Natural killer cell (primary cell): Measurements from ENCODE around the gene TMEM8B. TPM values are rescaled to one million over a fixed set of nuclear protein-coding genes. Genes with fewer than 3 reads are reported as not detected.

Source experiments
- ATAC-seq, 3 donors: fragments of 150-1000 bp in 2 of 3; fragments of 200-7000 bp in 1 of 3; cut with Tn5 transposase; 1 replicate in 1 of 3; 2 replicates in 2 of 3; pipeline ENCODE4 v1.10.0; 2021; ENCODE audit warnings: mild to moderate bottlenecking in 2 of 3, moderate library complexity in 2 of 3
- DNase-seq, 2 donors: peaks; one replicate each; pipeline versions ENCODE4 v3.0.0 to v3.0.0-alpha.2; 2013 to 2021; ENCODE audit warnings: mixed read lengths in 1 of 2
- H3K27ac ChIP-seq: one replicate; pipeline ENCODE4 v1.5.1; 2013; ENCODE audit warnings: mild to moderate bottlenecking, low read length
- H3K27me3 ChIP-seq: one replicate; pipeline ENCODE4 v1.6.1; 2013; ENCODE audit warnings: low read length; ENCODE audit not compliant: control insufficient read depth, insufficient read depth
- H3K36me3 ChIP-seq: one replicate; pipeline ENCODE4 v1.6.1; 2013; ENCODE audit warnings: low read length; ENCODE audit not compliant: control insufficient read depth, insufficient read depth
- H3K4me1 ChIP-seq: one replicate; pipeline ENCODE4 v1.6.1; 2013; ENCODE audit warnings: low read length; ENCODE audit not compliant: control insufficient read depth, insufficient read depth
- H3K4me3 ChIP-seq: one replicate; pipeline ENCODE4 v1.5.1; 2013; ENCODE audit warnings: low read length
- H3K9me3 ChIP-seq: one replicate; pipeline ENCODE4 v1.6.1; 2013; ENCODE audit warnings: low read length; ENCODE audit not compliant: control insufficient read depth, insufficient read depth
- H3K27ac Mint-ChIP-seq, 2 donors: one replicate each; pipeline ENCODE4 v1.8.0; 2022; ENCODE audit warnings: mild to moderate bottlenecking in 2 of 2, mixed read lengths in 2 of 2, moderate library complexity in 1 of 2
- H3K27me3 Mint-ChIP-seq, 2 donors: one replicate each; pipeline ENCODE4 v1.8.0; 2022; ENCODE audit warnings: low read depth in 2 of 2, mixed read lengths in 2 of 2
- H3K36me3 Mint-ChIP-seq: one replicate; pipeline ENCODE4 v1.8.0; 2022; ENCODE audit warnings: mixed read lengths
- H3K4me1 Mint-ChIP-seq, 2 donors: one replicate each; pipeline ENCODE4 v1.8.0; 2022; ENCODE audit warnings: mixed read lengths in 2 of 2
- H3K4me3 Mint-ChIP-seq: one replicate; pipeline ENCODE4 v1.8.0; 2022; ENCODE audit warnings: mild to moderate bottlenecking, moderate library complexity, mixed read lengths
- H3K9me3 Mint-ChIP-seq, 2 donors: one replicate each; pipeline ENCODE4 v1.8.0; 2022; ENCODE audit warnings: mixed read lengths in 2 of 2
- WGBS: methylation state at CpG from one replicate; pipeline ENCODE4 v1.1.7; 2013; ENCODE audit warnings: missing lambda C conversion rate; ENCODE audit not compliant: insufficient coverage; 5-methylcytosine and 5-hydroxymethylcytosine counted together
- intact Hi-C: fragments of 100-400 bp; cut with micrococcal nuclease; formaldehyde crosslinking; loops from one replicate; pipeline ENCODE4 v1.14.2; 2022
- total RNA-seq, 4 donors: library from RNA; stranded (reverse); fragments of 120-200 nt in 1 of 4; gene quantifications; one replicate each; pipeline versions ENCODE4 v1.2.3 to v1.2.4, GENCODE V29; 2013 to 2022
- TF ChIP-seq, protein P1 (sequence below): fragments of 200-600 bp; IDR thresholded peaks from one replicate; pipeline ENCODE4 v1.8.0; 2022; ENCODE audit warnings: antibody characterized with exemption

Gene TMEM8B
- total RNA-seq, 3 donors from 2014 or later (not counting 1 experiment from before 2014, with no cell fraction given): 5.2 to 7.8 (median 5.4) TPM

DNA sequence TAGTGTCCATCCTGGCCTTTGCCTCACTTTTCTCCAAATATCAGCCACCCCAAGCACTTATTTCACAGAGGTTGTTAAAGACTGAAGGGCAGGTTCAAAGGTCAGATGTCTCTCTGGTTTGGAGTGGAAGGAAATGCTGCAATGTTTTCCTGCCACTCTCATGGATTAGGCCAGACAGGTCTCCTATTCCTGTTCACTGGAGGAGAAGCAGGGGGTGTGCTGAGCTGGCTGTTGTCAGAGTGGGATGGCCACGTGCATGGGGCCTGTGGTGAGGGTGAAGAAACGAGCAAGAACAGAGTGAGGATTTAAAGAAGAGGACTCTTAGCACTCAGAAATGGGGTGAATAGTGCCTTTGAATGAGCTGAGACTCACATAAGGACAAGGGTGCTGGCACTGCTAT is 6.7 kb downstream of the TMEM8B start:
- TF ChIP-seq, protein P1, sequence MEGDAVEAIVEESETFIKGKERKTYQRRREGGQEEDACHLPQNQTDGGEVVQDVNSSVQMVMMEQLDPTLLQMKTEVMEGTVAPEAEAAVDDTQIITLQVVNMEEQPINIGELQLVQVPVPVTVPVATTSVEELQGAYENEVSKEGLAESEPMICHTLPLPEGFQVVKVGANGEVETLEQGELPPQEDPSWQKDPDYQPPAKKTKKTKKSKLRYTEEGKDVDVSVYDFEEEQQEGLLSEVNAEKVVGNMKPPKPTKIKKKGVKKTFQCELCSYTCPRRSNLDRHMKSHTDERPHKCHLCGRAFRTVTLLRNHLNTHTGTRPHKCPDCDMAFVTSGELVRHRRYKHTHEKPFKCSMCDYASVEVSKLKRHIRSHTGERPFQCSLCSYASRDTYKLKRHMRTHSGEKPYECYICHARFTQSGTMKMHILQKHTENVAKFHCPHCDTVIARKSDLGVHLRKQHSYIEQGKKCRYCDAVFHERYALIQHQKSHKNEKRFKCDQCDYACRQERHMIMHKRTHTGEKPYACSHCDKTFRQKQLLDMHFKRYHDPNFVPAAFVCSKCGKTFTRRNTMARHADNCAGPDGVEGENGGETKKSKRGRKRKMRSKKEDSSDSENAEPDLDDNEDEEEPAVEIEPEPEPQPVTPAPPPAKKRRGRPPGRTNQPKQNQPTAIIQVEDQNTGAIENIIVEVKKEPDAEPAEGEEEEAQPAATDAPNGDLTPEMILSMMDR: no peak
- DNase-seq (no peak), ATAC-seq (no peak)
- H3K4me3 Mint-ChIP-seq: no peak overlapping the region
- H3K4me1 ChIP-seq: peaks cover 14% of the 10 kb centered on the region
- H3K36me3 Mint-ChIP-seq: no peaks in the 10 kb centered on the region
- no peaks in the 10 kb centered on the region for H3K9me3 Mint-ChIP-seq
- no peak overlapping the region for H3K27ac ChIP-seq
- no peaks in the 10 kb centered on the region for H3K9me3 ChIP-seq
- 69% methylated on average over 2 of the region's 2 CpGs for WGBS
- peaks cover 0 to 18% of the 10 kb centered on the region in 2 donors for H3K4me1 Mint-ChIP-seq
- no peaks in the 10 kb centered on the region for H3K27me3 ChIP-seq
- intact Hi-C loops: no loop called here
- H3K4me3 ChIP-seq: no peak overlapping the region
- no peaks in the 10 kb centered on the region for H3K27me3 Mint-ChIP-seq
- no peak overlapping the region for H3K27ac Mint-ChIP-seq
- no peaks in the 10 kb centered on the region for H3K36me3 ChIP-seq

DNA sequence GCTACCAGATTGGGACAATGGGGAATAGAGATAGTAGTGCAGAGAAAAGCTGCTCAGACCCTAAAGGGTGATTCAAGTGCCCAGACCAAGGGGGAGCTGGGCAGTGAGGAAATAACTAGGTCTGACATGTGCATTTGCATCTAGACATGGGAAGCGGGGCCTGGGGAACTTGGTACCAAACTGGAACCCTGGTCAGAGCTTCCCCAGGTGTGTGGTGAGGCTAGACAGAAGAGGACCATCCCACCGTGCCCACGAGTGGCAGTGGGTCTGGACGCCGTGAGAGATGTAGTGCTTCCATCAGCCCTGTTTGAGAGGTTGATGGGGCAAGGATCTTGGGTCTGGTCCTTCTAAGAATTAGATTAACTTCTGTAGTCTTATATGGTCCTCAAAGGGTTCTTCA is 7.6 kb downstream of the TMEM8B start:
- Mint-ChIP-seq H3K27me3 (no peaks in the 10 kb centered on the region), H3K4me3 (no peak overlapping the region), H3K9me3 (no peaks in the 10 kb centered on the region), H3K4me1 (peaks cover 0 to 14% of the 10 kb centered on the region in 2 donors), H3K36me3 (no peaks in the 10 kb centered on the region), H3K27ac (no peak overlapping the region)
- Histone ChIP-seq H3K27ac (no peak overlapping the region), H3K4me3 (no peak overlapping the region), H3K36me3 (no peaks in the 10 kb centered on the region), H3K4me1 (peaks cover 14% of the 10 kb centered on the region), H3K27me3 (no peaks in the 10 kb centered on the region), H3K9me3 (no peaks in the 10 kb centered on the region)
- WGBS: 94% methylated on average over 5 of the region's 5 CpGs
- intact Hi-C loops: no loop called here
- TF ChIP-seq, protein P1: no peak
- DNase-seq: no peak
- ATAC-seq: no peak

DNA sequence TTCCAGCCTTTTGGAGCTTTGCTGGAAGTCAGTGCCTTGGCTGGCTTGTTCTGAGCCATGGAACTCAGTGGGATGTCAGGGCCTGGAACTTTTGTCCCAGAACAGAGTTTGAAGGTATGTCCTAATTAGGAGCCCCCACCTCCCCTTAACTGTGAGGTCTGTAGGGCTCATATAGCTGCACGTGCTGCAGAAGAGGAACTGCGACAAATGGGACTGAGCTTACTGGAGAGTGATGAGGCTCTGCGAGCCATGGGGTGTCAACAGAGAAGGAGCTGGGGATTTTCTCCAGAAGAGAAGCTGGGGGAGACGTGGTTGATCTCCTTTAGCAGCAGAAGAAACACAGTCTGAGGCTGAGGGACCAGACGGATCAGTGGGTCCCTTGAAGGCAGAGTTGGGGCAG is 10.9 kb downstream of the TMEM8B start:
- no peaks in the 10 kb centered on the region for H3K27me3 Mint-ChIP-seq
- TF ChIP-seq, protein P1: no peak
- no peak for ATAC-seq
- peaks cover 0 to 13% of the 10 kb centered on the region in 2 donors for H3K4me1 Mint-ChIP-seq
- 68% methylated on average over 5 of the region's 5 CpGs for WGBS
- no peaks in the 10 kb centered on the region for H3K36me3 ChIP-seq
- peaks cover 17% of the 10 kb centered on the region for H3K4me1 ChIP-seq
- H3K27me3 ChIP-seq: no peaks in the 10 kb centered on the region
- H3K4me3 Mint-ChIP-seq: no peak overlapping the region
- H3K9me3 ChIP-seq: no peaks in the 10 kb centered on the region
- no peak overlapping the region for H3K4me3 ChIP-seq
- no peak for DNase-seq
- H3K9me3 Mint-ChIP-seq: no peaks in the 10 kb centered on the region
- no peak overlapping the region for H3K27ac ChIP-seq
- no peak overlapping the region for H3K27ac Mint-ChIP-seq
- intact Hi-C loops: no loop called here
- H3K36me3 Mint-ChIP-seq: no peaks in the 10 kb centered on the region

DNA sequence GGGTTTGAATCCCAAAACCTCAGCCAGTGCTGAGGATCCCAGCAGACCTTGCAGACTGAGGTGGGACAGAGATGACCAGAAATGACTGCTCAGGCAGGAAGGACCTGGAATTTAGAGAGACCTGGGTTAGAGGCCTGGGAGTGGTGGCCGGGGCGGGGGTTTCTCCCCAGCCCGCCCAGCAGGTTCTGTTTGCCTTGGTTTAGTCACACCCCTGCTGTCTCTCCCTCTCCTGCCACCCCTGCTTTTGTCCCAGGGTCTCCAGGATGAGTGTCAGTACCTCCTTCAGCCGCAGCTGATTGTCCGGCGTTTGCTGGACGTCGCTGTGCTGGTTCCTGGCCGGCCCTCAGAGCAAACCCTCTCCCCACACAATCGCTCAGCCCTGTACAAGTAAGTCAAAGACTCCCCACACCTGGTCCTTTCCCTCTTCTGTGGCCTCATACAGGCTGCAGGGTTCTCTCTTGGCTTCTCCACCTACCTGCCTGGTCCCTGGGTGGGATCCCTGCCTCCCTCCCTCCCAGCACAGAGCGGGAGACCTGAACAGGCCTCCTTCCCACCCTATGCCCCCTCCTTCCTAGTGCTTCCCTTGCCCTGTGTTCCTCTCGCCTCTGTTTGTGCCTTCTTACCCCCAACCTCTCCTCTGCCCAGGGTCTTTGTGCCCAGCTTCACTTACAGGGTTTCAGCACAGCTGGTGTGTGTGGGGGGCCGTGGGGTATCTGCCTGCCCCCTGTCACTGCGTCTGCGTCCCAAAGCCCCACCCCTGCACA is 12.0 kb downstream of the TMEM8B start:
- DNase-seq (no peak), ATAC-seq (no peak)
- H3K27ac ChIP-seq: no peak overlapping the region
- H3K27me3 Mint-ChIP-seq: no peaks in the 10 kb centered on the region
- intact Hi-C loops: no loop called here
- no peaks in the 10 kb centered on the region for H3K27me3 ChIP-seq
- TF ChIP-seq, protein P1: no peak
- peaks cover 23% of the 10 kb centered on the region for H3K4me1 ChIP-seq
- no peaks in the 10 kb centered on the region for H3K36me3 ChIP-seq
- no peak overlapping the region for H3K27ac Mint-ChIP-seq
- no peaks in the 10 kb centered on the region for H3K36me3 Mint-ChIP-seq
- H3K4me3 Mint-ChIP-seq: no peak overlapping the region
- no peaks in the 10 kb centered on the region for H3K9me3 ChIP-seq
- H3K4me1 Mint-ChIP-seq: peaks cover 6 to 16% of the 10 kb centered on the region in 2 donors
- 94% methylated on average over 15 of the region's 15 CpGs for WGBS
- H3K4me3 ChIP-seq: no peak overlapping the region
- no peaks in the 10 kb centered on the region for H3K9me3 Mint-ChIP-seq
